COR-L47 (cell line): ENCODE results near the gene APOC3.

Experiments used
- DNase-seq: peaks from one replicate; lab custom pipeline; 2025; lab: John Stamatoyannopoulos, UW

The APOC3 gene

GRCh38 chr11:116804001-116804400 is 25.7 kb upstream of the APOC3 start:
- no peak for DNase-seq

DNA sequence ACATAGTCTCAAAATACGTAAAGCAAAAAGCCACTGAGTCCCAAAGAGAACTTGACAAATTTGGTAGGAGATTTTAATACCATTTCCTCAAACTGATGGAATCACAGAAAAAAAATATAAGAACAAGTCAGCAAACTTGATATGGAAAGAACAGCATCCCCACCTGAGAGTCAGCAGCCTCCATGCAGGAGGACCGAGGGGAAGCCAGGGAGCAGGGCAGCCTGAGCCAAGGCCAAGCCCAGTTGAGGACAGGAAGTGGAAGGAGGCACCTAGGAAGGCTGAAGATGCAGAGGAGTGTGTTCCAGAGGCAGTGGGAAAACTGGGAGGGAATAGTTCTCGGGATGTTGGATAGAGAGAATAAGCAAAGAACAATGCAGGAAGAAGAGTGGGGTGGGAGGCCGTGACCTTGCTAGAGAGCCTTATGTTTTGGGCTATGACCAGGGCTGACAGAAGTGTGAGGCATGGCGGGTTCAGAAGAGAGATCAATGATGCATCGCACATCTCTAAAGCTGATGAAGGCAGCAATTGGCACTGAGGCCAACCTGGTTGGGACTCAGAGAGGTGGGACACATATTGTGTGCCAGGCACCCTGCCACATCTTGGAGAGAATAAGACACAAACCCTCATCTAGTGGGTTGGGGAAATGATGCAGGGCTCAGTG is 22.0 kb upstream of the APOC3 start:
- DNase-seq: no peak

GRCh38 chr11:116808262-116809175 is 21.2 kb upstream of the APOC3 start:
- no peak for DNase-seq

DNA sequence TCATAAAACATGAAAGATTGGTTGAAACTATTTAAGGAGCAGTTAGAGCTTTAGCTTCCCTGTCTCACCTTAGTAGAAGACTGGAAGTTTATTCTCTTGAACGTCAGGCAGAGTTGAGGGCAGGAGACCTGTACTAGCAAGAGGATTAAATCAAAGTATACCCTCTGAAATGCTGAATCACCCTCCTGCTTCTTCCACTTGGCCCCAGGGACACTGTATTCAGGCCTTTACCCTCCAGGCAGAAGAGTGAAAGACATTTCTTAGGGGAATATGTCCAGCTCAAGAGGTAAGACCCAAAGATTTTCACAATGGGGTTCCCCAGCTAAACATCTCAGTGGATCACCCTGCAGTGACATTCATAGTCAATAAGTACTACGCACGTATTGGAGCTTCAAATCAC is 18.5 kb upstream of the APOC3 start:
- DNase-seq: no peak

DNA sequence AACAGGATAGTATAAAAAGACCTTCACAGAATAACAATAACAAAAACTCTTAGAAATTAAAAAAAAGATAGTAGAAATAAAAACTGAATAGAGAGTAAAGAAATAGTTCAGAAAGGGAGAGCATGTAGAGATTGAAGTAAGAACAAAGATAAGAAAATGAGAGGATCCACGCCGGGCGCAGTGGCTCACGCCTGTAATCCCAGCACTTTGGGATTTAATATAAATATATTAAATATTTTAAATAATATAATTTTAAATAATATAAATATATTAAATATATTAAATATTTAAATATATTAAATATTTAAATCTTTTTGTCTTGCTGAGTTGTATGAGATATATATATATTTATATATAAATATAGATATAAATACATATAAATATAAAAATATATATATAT is 17.6 kb upstream of the APOC3 start:
- DNase-seq: no peak

DNA sequence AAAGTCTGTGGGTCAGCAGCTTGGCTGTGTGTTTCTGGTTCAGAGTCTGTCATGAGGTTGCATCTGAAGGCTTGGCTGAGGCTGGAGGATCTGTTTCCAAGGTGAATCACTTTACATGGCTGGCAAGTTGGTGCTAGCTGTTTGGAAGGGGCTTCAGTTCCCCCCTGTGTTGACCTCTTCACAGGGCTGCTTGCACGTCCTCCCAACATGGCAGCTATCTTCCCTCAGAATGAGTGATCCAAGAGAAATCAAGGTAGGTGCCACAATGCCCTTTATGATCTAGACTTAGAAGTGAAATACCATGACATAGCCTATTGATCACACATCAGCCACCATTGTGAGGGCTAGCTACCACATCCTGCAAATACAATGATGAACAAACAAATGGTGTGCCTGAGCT is 16.5 kb upstream of the APOC3 start:
- no peak for DNase-seq

GRCh38 chr11:116813781-116814471 is 15.8 kb upstream of the APOC3 start:
- no peak for DNase-seq

DNA sequence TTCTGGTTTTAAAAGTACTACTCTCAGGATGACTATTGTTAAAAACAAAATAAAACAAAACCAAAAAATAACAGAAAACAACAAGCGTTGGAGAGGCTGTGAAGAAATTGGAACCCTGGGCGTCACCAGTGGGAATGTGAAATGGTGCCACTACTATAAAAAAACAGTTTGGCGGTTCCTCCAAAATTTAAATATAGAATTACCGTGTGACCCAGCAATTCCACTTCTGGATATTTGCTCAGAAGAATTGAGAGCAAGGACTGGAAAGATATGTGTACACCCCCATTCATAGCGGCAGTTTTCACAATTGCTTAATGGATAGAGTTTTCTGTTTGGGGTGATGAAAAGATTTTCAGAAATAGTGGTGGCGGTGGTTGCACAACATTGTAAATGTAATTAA is 15.2 kb upstream of the APOC3 start:
- DNase-seq: no peak

- no peak for DNase-seq
Observed at GRCh38 chr11:116819049-116819448, 10.7 kb upstream of the APOC3 start.

GRCh38 chr11:116821050-116821918 is 8.4 kb upstream of the APOC3 start:
- DNase-seq: no peak

DNA sequence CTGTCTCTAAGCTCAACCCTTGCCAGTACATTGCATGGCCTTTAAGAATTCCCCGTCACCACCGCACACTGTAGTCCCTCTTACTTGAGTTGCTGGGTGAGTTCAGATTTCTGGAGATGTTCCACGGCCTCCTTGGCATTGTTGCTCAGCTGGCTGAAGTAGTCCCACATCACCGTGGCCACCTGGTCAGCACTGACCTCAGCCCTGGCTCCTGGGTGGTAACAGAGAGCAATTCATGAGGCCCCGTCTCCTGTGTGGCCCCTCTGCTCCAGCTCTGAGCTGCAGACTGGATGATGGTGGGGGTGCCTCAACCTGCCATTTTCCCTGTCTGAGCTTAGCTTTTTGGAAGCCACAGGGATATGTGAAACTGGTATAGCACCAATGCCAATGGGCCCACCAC is 7.1 kb upstream of the APOC3 start:
- no peak for DNase-seq

DNA sequence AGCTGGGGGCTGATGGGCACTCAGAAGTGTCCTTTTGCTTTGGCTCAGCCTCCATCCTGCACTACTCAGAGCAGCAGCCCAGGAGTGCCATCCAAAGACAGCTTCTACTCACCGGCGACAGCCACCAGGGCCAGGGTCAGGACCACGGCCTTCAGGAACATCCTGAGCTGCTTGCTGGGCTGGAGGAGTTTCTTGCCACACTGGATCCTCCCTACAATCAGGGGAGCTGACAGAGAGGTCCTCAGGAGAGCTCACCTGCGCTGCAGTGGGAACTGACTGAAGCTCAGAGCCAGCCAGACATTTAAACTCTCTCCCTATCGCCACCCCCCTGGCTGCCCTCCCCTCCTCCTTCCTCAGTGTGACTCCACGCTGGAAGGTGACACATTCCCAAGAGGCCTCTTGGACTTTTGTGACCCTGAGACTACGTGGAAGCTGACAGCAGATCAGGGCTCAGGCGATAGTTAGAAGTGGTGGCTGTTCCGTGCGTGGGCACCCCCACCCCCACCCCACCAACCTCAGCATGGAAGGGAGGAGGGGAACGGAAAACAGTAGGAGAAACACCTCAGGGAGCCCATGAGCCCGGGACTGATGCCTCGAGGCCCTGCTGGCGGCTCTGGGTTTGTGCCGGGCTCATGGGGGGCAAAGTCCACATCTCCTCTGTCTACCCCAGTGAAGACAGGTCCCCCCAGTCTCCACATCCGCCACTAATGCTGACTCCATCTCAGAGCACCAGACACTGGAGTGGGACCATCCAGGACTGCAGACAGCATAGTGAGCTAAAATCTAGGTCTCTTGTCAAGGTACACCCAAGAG is 6.5 kb upstream of the APOC3 start, which contains the start of gene APOA4:
Gene APOA4, minus strand, starts transcription at position 274 of the 813 bp plus-strand sequence. Its CDS starts 113 bp downstream, at position 161.
- no peak for DNase-seq

DNA sequence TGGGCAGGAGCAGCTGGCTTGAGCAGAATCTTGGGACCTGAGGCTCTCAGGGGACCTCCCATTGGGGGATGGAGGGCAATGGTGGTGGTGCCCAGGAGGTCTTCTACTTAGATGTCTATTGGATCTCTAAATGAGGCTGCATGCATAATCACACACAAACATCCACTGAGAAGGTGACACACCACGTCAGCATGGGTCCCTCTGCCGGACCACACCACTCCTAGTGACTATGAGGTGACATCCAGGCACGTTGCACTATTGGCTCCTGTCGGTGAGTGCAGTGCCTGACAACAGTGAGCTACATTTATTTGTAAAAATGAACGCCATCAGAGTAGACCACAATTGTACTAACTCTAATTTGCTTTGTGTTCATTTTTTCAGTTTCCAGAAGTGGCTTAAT is 4.3 kb upstream of the APOC3 start:
- DNase-seq: no peak

GRCh38 chr11:116825854-116826750 is 3.6 kb upstream of the APOC3 start:
- no peak for DNase-seq

- no peak for DNase-seq
Observed at GRCh38 chr11:116826751-116827431, 2.8 kb upstream of the APOC3 start.

DNA sequence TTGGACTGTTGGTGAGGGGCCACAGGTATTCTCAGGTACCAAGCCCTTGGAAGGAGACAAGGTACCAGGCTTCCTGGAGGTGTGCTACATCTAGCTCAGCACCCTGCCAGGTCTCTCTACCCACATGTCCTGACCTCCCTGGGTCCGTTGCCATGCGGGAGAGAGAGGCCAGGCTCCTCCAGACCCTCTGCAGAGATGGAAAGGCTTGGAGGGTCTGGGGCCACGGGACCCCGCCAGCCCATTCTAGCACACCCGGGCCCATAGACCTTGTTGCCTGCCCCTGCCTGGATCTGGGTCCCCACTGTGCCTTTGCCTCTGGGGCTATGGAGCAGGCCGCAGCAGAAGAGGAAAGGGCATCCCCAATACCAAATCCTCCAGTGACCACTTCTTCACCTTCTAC is 2.2 kb upstream of the APOC3 start:
- DNase-seq: no peak

GRCh38 chr11:116828632-116829524 is 829 bp upstream of the APOC3 start:
- no peak for DNase-seq
